ENCODE measurements around the gene CD200R1L.

DNA sequence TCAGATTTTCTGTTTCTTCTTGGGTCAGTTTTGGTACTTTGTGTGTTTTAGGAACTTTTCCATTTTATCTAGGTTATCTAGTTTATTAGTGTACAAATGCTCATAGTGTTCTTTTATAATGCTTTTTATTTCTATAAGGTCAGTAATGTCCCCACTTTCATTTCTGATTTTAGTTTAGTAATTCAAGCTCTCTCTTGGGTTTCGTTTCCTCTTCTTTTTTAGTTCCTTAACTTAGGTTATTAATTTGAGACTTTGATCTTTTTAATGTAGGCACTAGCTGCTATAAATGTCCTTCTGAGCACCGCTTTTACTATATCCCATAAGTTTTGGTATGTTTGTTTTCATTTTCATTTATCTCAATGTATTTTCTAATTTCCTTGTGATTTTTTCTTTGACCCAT, 27.0 kb upstream of the CD200R1L start:
- TF ChIP-seq POLR2AphosphoS5 (IDR thresholded peaks at IDR 0.05) = no peak
- no peak for TF ChIP-seq POLR2A (IDR thresholded peaks at IDR 0.05)
- TF ChIP-seq, protein P1, sequence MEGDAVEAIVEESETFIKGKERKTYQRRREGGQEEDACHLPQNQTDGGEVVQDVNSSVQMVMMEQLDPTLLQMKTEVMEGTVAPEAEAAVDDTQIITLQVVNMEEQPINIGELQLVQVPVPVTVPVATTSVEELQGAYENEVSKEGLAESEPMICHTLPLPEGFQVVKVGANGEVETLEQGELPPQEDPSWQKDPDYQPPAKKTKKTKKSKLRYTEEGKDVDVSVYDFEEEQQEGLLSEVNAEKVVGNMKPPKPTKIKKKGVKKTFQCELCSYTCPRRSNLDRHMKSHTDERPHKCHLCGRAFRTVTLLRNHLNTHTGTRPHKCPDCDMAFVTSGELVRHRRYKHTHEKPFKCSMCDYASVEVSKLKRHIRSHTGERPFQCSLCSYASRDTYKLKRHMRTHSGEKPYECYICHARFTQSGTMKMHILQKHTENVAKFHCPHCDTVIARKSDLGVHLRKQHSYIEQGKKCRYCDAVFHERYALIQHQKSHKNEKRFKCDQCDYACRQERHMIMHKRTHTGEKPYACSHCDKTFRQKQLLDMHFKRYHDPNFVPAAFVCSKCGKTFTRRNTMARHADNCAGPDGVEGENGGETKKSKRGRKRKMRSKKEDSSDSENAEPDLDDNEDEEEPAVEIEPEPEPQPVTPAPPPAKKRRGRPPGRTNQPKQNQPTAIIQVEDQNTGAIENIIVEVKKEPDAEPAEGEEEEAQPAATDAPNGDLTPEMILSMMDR (IDR thresholded peaks at IDR 0.05) = no peak

Data from sigmoid colon (tissue), 4 donors.